RKO (cell line): ENCODE results near the gene RUNX2.
A peak's percentile ranks its signal among the peaks of the same experiment; 100 is the strongest.

Experiments used
- DNase-seq: peaks from one replicate; pipeline ENCODE4 v3.0.0-alpha.2; 2016; ENCODE audit warnings: low spot score

Gene RUNX2

GRCh38 chr6:45351667-45352066 lies 23.5 kb downstream of the RUNX2 start:
- DNase-seq: no peak

- DNase-seq: no peak
Observed at GRCh38 chr6:45353654-45354053, 25.5 kb downstream of the RUNX2 start.

DNA sequence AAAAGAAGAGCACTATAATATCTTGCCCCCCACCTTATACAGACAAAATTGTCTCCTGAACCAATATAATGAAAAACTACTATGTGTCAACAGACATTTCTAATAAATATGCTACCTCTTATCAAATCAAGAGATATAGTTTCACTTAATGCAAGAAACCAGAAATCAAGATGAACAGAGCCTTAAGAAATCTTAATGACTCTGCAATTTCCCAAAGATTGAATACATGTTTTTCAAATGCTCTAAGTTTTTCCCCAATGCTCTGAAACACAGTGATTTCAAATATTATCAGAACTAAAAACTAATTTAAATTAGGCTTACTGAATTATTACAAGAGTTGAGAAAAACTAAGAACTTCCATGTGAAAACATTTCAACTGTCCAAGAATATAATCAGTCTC lies 36.3 kb downstream of the RUNX2 start:
- no peak for DNase-seq

- DNase-seq: no peak
Observed at GRCh38 chr6:45365036-45365435, 36.9 kb downstream of the RUNX2 start.

DNA sequence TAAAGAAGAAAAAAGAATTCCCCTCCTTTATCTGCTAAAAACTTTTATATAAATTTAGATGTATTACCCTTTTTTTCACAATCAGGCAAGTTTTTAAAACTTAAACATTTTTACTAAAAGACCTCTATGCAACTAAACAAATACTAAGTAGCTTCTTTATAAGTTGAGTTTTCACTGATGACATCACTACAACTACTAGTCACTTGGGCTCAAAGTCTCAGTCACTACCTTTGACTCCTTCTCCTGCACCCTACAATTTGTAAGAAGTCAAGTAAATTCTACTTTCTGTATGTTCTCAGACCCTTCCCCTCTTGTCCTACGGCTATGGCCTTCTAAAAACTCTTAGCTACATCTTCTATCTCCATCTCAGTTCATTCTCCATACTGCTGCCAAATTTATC lies 38.4 kb downstream of the RUNX2 start:
- no peak for DNase-seq

GRCh38 chr6:45367999-45368398 lies 39.9 kb downstream of the RUNX2 start:
- DNase-seq: no peak

DNA sequence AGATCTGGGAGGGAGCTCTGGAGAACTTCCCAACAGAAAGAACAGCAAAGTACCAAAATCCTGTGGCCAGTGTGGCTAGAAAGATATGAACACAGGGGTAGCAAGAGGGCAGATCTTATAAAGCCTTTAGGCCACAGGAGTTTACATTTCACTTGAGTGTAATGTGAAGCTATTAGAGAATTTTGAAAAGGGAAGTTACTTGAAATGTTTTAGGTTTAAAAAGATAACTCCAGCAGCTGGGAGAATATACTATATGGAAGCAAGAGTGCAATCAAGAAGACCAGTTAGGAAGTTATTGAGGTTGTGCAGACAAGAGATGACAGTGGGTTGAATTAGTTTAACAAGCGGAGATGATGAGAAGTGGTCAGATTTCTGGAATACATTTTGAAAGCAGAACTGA lies 41.7 kb downstream of the RUNX2 start:
- no peak for DNase-seq

- DNase-seq: no peak
Observed at GRCh38 chr6:45371924-45372573, 43.9 kb downstream of the RUNX2 start.

DNA sequence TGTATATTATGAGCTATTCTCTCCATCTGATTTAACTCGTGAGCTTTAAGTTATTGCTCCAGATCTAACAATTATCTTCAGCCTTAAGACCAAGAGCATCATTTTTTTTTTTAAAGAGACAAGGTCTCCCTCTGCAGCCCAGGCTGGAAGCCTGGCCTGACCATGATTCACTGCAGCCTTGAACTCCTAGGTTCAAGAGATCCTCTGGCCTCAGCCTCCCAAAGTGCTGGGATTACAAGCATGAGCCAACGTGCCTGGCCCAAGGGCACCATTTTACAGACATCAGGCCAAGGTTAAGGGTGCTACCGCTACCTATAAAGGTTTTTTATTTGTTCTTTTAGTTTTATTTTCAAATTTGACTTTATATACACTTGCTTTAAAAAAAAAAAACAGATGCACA lies 47.3 kb downstream of the RUNX2 start:
- peak; percentile 13 for DNase-seq

GRCh38 chr6:45376310-45377042 lies 48.3 kb downstream of the RUNX2 start:
- peak; percentile 29 for DNase-seq

GRCh38 chr6:45377043-45377553 lies 49.0 kb downstream of the RUNX2 start:
- DNase-seq: peak; percentile 50

- peak; percentile 94 for DNase-seq
Observed at GRCh38 chr6:45377554-45378333, 49.6 kb downstream of the RUNX2 start, which contains the start of gene SUPT3H. TSS of gene SUPT3H (minus strand) at chr6:45377934.

DNA sequence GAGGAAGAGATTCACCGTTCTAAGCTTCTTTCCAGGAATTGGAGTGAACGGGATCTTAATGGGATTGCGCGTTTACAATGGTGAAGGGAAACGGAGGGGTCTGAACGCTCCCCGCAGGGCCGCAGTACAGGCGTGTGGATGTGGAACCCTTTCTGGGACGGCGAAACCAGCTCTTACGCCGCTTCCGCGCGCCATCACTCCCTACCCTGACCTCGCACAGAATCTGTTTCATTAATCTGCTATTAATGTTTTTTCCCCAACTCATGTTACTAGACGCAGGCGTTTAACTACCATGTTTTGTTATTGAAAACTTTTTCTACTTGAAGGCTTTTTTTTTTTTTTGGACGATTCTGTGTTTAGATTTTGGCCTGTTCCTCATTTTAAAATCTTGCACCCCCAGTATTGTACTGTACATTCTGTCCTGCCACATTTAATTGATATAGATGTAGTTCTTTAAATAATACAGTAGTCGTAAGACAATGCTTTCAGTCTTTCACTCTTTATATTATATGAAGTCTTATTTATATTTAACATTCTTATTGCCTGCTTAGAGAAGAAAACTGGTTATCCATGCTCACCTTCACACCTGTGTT lies 50.3 kb downstream of the RUNX2 start:
- DNase-seq: no peak

DNA sequence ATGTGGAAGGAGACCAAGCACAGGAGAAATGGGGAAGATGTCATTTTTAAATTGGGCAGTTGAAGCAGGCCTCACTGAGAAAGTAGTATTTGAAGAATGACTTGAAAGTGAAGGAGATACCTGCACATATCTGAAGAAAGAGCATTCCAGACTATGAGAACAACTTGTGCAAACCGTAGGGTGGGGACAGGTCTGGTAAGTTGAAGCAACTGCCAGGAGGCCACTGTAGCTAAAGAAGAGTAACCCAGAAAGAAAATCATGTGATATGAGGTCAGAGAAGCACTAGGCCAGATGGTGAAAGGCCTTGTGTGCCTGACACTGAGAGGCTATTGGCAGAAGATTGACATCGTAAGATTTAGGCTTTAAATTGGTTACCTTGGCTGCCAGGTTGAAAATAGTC lies 54.3 kb downstream of the RUNX2 start:
- DNase-seq: no peak

- DNase-seq: no peak
Observed at GRCh38 chr6:45386501-45386900, 58.4 kb downstream of the RUNX2 start.

- DNase-seq: no peak
Observed at GRCh38 chr6:45387236-45387635, 59.1 kb downstream of the RUNX2 start.

GRCh38 chr6:45388328-45388727 lies 60.2 kb downstream of the RUNX2 start:
- no peak for DNase-seq

GRCh38 chr6:45394586-45395095 lies 66.5 kb downstream of the RUNX2 start:
- no peak for DNase-seq

DNA sequence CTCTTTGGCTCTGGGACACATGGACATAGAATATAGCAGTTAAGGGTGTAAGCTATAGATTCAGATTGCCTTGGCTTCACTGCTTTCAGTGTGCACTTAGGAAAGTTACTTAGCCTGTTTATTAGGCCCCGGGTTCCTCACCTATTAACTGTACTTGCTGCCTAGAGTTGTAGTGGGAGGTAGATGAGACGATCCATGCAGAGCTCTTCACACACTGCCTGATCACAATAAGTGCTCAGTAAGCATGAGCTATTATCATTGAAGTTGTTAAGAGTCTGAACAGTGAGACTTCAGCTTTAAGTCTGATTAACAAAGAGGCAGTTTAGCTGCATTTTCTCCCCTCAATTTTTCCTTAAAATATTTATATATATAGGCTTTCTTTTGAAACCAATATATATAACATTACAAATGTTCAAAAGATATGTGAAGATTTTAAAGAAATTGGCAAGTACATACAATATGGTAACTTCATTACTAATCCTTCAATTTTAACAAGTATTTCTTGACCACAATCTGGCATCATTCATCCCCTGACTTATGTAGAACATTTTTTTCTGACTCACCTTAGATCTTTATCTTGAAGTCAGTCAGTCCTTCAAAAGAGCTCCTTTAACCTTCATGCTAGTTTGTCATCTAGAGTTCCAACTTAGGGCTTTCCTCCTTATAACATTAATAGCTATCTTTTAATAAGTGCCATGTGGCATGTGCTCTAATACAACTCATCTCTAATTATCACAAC lies 70.1 kb downstream of the RUNX2 start:
- peak; percentile 63 for DNase-seq

DNA sequence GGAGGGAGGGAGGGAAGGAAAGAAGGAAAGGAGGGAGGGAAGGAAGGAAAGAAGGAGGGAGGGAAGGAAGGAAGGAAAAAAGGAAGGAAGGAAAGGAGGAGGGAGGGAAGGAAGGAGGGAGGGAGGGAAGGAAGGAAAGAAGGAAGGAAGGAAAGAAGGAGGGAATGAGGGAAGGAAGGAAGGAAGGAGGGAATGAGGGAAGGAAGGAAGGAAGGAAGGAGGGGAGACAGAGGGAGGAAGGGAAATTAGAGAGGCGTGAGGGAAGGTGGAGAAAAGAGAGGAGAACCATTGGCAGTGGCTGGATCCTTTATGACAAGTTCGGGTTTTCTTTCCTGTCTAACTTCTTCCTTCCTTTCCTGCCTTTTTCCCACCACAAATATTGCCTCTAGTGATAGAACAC lies 71.9 kb downstream of the RUNX2 start:
- no peak for DNase-seq

- DNase-seq: no peak
Observed at GRCh38 chr6:45411959-45412358, 83.8 kb downstream of the RUNX2 start.
